Omental fat pad (tissue), 4 donors: Measurements from ENCODE around the gene HSD17B8. TPM values are rescaled to one million over a fixed set of nuclear protein-coding genes. Genes with fewer than 3 reads are reported as not detected.

Experiments
- ATAC-seq: fragments of 150-250 bp; one replicate; pipeline ENCODE4 v1.9.1; 2016; ENCODE audit warnings: mild to moderate bottlenecking, moderate library complexity; ENCODE audit not compliant: low FRiP score
- DNase-seq: peaks from one replicate; pipeline ENCODE4 v3.0.0-alpha.2; 2019; ENCODE audit warnings: low spot score
- CTCF ChIP-seq, 3 donors: fragments of 450-650 bp; IDR thresholded peaks; one replicate each; pipeline ENCODE4 v1.5.1; 2016 to 2017; ENCODE audit warnings: antibody characterized with exemption in 3 of 3, mild to moderate bottlenecking in 3 of 3, moderate library complexity in 2 of 3
- total RNA-seq, 4 donors: library from RNA; depleted of rRNA; stranded (reverse); fragments of >200 nt; gene quantifications; one replicate each; pipeline ENCODE4 v1.1.0, GENCODE V29; 2016

HSD17B8 gene
- total RNA-seq, 4 donors from 2014 or later, result 6.9 to 13.6 (median 11.0) TPM

GRCh38 chr6:33198159-33198852, 6.1 kb upstream of the HSD17B8 start:
- no peak for TF ChIP-seq CTCF (IDR thresholded peaks at IDR 0.05)
- DNase-seq (no peak), ATAC-seq (no peak)

DNA sequence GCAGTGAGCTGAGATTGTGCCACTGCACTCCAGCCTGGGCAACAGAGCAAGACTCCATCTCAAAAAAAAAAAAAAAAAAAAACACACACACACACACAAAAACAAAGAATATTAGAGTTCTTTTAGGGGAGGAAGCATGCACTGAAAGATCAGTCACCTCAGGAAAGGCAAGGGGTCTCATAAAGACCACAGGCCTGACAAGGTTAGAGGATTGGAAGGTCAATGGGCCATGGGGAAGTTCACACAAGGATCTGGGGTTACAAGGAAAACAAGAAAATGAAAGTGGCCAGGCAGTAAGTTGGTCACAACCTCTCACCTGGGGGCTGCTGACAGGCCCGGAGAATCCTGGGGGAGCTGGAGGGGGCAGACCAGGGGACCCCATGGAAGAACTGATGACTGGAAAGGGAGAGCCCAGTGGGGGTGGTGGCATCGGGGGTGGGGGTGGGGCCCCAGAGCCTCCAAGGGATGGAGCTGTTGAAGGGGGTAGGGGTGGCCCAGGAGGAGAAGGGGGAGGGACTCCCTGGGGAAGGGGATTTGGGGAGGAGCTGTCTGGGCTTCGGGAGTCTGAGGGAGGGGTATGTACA, 5.5 kb upstream of the HSD17B8 start:
- TF ChIP-seq CTCF (IDR thresholded peaks at IDR 0.05), result no peak
- ATAC-seq (no peak), DNase-seq (no peak)

GRCh38 chr6:33199687-33200218, 4.7 kb upstream of the HSD17B8 start:
- TF ChIP-seq CTCF (IDR thresholded peaks at IDR 0.05), result no peak
- DNase-seq, result no peak

GRCh38 chr6:33200219-33201146, 4.0 kb upstream of the HSD17B8 start, which contains the start of the genes RXRB and SLC39A7:
TSS of gene RXRB (minus strand) at chr6:33200665. CDS start at chr6:33200476, 189 bp downstream.
TSS of gene SLC39A7 (plus strand) at chr6:33200867. CDS start at chr6:33201246, 379 bp downstream.
- no peak for TF ChIP-seq CTCF (IDR thresholded peaks at IDR 0.05)
- ATAC-seq (peak; percentile 86), DNase-seq (peak; percentile 97)

More at GRCh38 chr6:33199687-33200218, 4.7 kb upstream of the HSD17B8 start:
- peak; percentile 37 for ATAC-seq

- ATAC-seq (no peak), DNase-seq (no peak)
- TF ChIP-seq CTCF (IDR thresholded peaks at IDR 0.05), result no peak
Observed at GRCh38 chr6:33201147-33201545, 3.3 kb upstream of the HSD17B8 start.

DNA sequence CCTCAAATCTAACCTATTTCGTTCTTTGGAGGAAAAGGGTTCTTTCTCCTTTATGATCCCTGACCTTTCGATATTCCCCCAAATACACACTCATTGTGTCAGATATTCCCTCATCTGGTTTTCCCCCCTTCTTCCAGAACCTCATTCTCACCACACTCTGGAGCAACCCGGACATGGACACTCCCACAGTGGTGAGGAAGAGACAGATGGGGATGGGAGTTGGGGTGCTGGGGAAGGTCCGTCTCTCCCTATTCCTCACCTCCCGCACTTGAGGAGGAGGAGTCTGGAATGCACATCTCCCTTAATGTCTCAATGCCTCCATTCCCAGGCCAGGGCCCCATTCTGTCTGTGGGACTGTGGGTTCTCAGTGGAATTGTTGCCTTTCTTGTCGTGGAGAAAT, 2.5 kb upstream of the HSD17B8 start:
- no peak for TF ChIP-seq CTCF (IDR thresholded peaks at IDR 0.05)
- ATAC-seq (no peak), DNase-seq (no peak)
